IMR-90 (cell line): ENCODE data around the gene IL12RB1. TPM values are rescaled to one million over a fixed set of nuclear protein-coding genes. Genes with fewer than 3 reads are reported as not detected.
A peak's percentile ranks its signal among the peaks of the same experiment; 100 is the strongest.

Source experiments
- ATAC-seq: fragments of 200-7000 bp; cut with Tn5 transposase; 2 replicates; pipeline ENCODE4 v1.9.1; 2020; ENCODE audit warnings: low read depth, mild to moderate bottlenecking, moderate library complexity
- BruUV-seq: library from RNA; stranded (reverse); fragments of 400-500 nt; replicated peaks from 2 replicates; lab custom pipeline; 2021; lab: Mats Ljungman, UMichigan
- CTCF ChIA-PET: fragments of 300-600 bp; formaldehyde crosslinking; extraction: SDS; loops from one replicate; lab custom pipeline; 2021; ENCODE audit warnings: antibody characterized with exemption; lab: Yijun Ruan, JAX
- POLR2A ChIA-PET: fragments of 300-600 bp; sonication (Branson Sonifier 250); formaldehyde crosslinking; loops from one replicate; lab custom pipeline; 2022; ENCODE audit warnings: antibody characterized with exemption; ENCODE audit not compliant: unreplicated experiment; lab: Charles Lee
- DNase-seq: peaks from one replicate; pipeline ENCODE4 v3.0.0; 2013
- H2AFZ ChIP-seq: replicated peaks from 2 replicates; pipeline ENCODE3; 2013; ENCODE audit warnings: low read length, mild to moderate bottlenecking; ENCODE audit not compliant: poor library complexity
- H2AK5ac ChIP-seq: 2 replicates; pipeline ENCODE4 v1.6.1; 2013; ENCODE audit warnings: low read depth, low read length, inconsistent platforms
- H2AK9ac ChIP-seq: replicated peaks from 2 replicates; pipeline ENCODE3; 2013; ENCODE audit warnings: mild to moderate bottlenecking, low read depth, low read length, moderate library complexity; ENCODE audit not compliant: poor library complexity
- H2BK120ac ChIP-seq: 2 replicates; pipeline ENCODE4 v1.6.1; 2013; ENCODE audit warnings: low read depth, low read length, inconsistent platforms
- H2BK15ac ChIP-seq: 3 replicates; pipeline ENCODE4 v1.6.1; 2013; ENCODE audit warnings: low read depth, low read length, inconsistent platforms
- H2BK20ac ChIP-seq: 2 replicates; pipeline ENCODE4 v1.6.1; 2013; ENCODE audit warnings: low read depth, mild to moderate bottlenecking, inconsistent platforms, low read length, moderate library complexity
- H2BK5ac ChIP-seq: 2 replicates; pipeline ENCODE4 v1.6.1; 2013; ENCODE audit warnings: mild to moderate bottlenecking, low read depth, low read length, inconsistent platforms; ENCODE audit not compliant: poor library complexity, severe bottlenecking
- H3K14ac ChIP-seq: replicated peaks from 2 replicates; pipeline ENCODE4 v1.6.1; 2013; ENCODE audit warnings: low read depth, low read length, inconsistent platforms
- H3K18ac ChIP-seq: 2 replicates; pipeline ENCODE4 v1.6.1; 2013; ENCODE audit warnings: low read depth, low read length, control low read depth
- H3K23ac ChIP-seq: 2 replicates; pipeline ENCODE4 v1.6.1; 2013; ENCODE audit warnings: low read depth, low read length, inconsistent platforms
- H3K27ac ChIP-seq: 2 replicates; pipeline ENCODE4 v1.5.1; 2013; ENCODE audit warnings: mild to moderate bottlenecking, control low read depth, low read length; ENCODE audit not compliant: insufficient read depth
- H3K27me3 ChIP-seq: 2 replicates; pipeline ENCODE4 v1.6.1; 2013; ENCODE audit warnings: low read length; ENCODE audit not compliant: control insufficient read depth, insufficient read depth
- H3K36me3 ChIP-seq: 2 replicates; pipeline ENCODE4 v1.6.1; 2013; ENCODE audit warnings: low read length, mixed read lengths; ENCODE audit not compliant: control insufficient read depth, insufficient read depth
- H3K4ac ChIP-seq: 2 replicates; pipeline ENCODE4 v1.6.1; 2013; ENCODE audit warnings: low read depth, low read length, inconsistent platforms
- H3K4me1 ChIP-seq: 2 replicates; pipeline ENCODE4 v1.6.1; 2013; ENCODE audit warnings: low read length, mixed read lengths; ENCODE audit not compliant: control insufficient read depth, insufficient read depth
- H3K4me2 ChIP-seq: 2 replicates; pipeline ENCODE4 v1.6.1; 2013; ENCODE audit warnings: low read depth, mild to moderate bottlenecking, control low read depth, low read length, moderate library complexity
- H3K4me3 ChIP-seq: 2 replicates; pipeline ENCODE4 v1.5.1; 2013; ENCODE audit warnings: low read depth, mild to moderate bottlenecking, control low read depth, low read length, moderate library complexity; ENCODE audit not compliant: insufficient read depth
- H3K56ac ChIP-seq: 2 replicates; pipeline ENCODE4 v1.6.1; 2013; ENCODE audit warnings: low read length, inconsistent platforms; ENCODE audit not compliant: insufficient read depth; ENCODE audit errors: extremely low read depth
- H3K79me1 ChIP-seq, 2 experiments: 2 replicates each; pipeline ENCODE4 v1.6.1; 2013; ENCODE audit warnings: low read length in 2 of 2, inconsistent platforms in 1 of 2, low read depth in 1 of 2
- H3K9ac ChIP-seq: 2 replicates; pipeline ENCODE4 v1.6.1; 2013; ENCODE audit warnings: low read depth, low read length, control low read depth
- H3K9me1 ChIP-seq: 2 replicates; pipeline ENCODE4 v1.6.1; 2013; ENCODE audit warnings: low read length, inconsistent platforms; ENCODE audit not compliant: insufficient read depth
- H3K9me3 ChIP-seq: 2 replicates; pipeline ENCODE4 v1.6.1; 2013; ENCODE audit warnings: low read length; ENCODE audit not compliant: control insufficient read depth, insufficient read depth
- H4K20me1 ChIP-seq: 2 replicates; pipeline ENCODE4 v1.6.1; 2013; ENCODE audit warnings: low read length, inconsistent platforms; ENCODE audit not compliant: insufficient read depth
- H4K5ac ChIP-seq: 2 replicates; pipeline ENCODE4 v1.6.1; 2013; ENCODE audit warnings: mild to moderate bottlenecking, low read depth, low read length, control low read depth
- H4K8ac ChIP-seq, 2 experiments: 2 replicates each; pipeline ENCODE4 v1.6.1; 2013; ENCODE audit warnings: low read depth in 2 of 2, low read length in 2 of 2, control low read depth in 1 of 2, inconsistent platforms in 1 of 2
- H4K91ac ChIP-seq: 2 replicates; pipeline ENCODE4 v1.6.1; 2013; ENCODE audit warnings: low read depth, low read length, inconsistent platforms; ENCODE audit not compliant: insufficient read depth
- BHLHE40 ChIP-seq: fragments of 150-350 bp; IDR thresholded peaks from 2 replicates; pipeline ENCODE4 v1.6.1; 2016; ENCODE audit warnings: mild to moderate bottlenecking, low read depth, low read length
- CEBPB ChIP-seq: IDR thresholded peaks from 2 replicates; pipeline ENCODE4 v1.6.1; 2012; ENCODE audit warnings: low read depth, low read length, improper control_type of control experiment
- CHD1 ChIP-seq: IDR thresholded peaks from 2 replicates; pipeline ENCODE4 v1.6.1; 2012; ENCODE audit warnings: low read depth, low read length, improper control_type of control experiment
- FOS ChIP-seq: fragments of 150-350 bp; IDR thresholded peaks from 2 replicates; pipeline ENCODE4 v1.6.1; 2016; ENCODE audit warnings: low read depth, low read length
- MAFK ChIP-seq: IDR thresholded peaks from 2 replicates; pipeline ENCODE4 v1.6.1; 2012; ENCODE audit warnings: low read depth, low read length, improper control_type of control experiment
- MXI1 ChIP-seq: IDR thresholded peaks from 2 replicates; pipeline ENCODE4 v1.6.1; 2012; ENCODE audit warnings: low read depth, mild to moderate bottlenecking, low read length, moderate library complexity, borderline replicate concordance
- POLR2A ChIP-seq: IDR thresholded peaks from 2 replicates; pipeline ENCODE4 v1.6.1; 2012; ENCODE audit warnings: mild to moderate bottlenecking, low read depth, low read length
- RAD21 ChIP-seq: IDR thresholded peaks from 2 replicates; pipeline ENCODE4 v1.6.1; 2012; ENCODE audit warnings: low read length, improper control_type of control experiment
- SMC3 ChIP-seq: fragments of 150-350 bp; IDR thresholded peaks from 2 replicates; pipeline ENCODE4 v1.6.1; 2016; ENCODE audit warnings: low read depth, mild to moderate bottlenecking, antibody characterized with exemption, low read length, moderate library complexity
- WGBS, 2 experiments: methylation state at CpG; one replicate each; pipeline versions ENCODE4 v1.1.5 to v1.1.7; 2013; ENCODE audit warnings: missing lambda C conversion rate in 2 of 2; ENCODE audit not compliant: insufficient read length in 1 of 2; ENCODE audit errors: extremely low coverage in 2 of 2; 5-methylcytosine and 5-hydroxymethylcytosine counted together
- dilution Hi-C: fragments of 300-500 bp; cut with HindIII; formaldehyde crosslinking; loops from one replicate; pipeline ENCODE4 v1.14.3; 2018; ENCODE audit warnings: low sequenced_read_pairs; ENCODE audit not compliant: unreplicated experiment
- in situ Hi-C: fragments of 300-500 bp; cut with MboI; formaldehyde crosslinking; loops from 3 replicates; pipeline ENCODE4 v1.14.3; 2019; ENCODE audit warnings: low sequenced_read_pairs, inconsistent platforms, mixed read lengths
- intact Hi-C: fragments of 100-400 bp; cut with micrococcal nuclease; formaldehyde crosslinking; loops from 2 replicates; pipeline ENCODE4 v1.10.0; 2022
- polyA plus RNA-seq, 3 experiments: library from polyadenylated mRNA; depleted of rRNA; stranded (reverse); fragments of >200 nt; gene quantifications; 2 replicates each; pipeline ENCODE4 v1.2.3, GENCODE V29; 2012; ENCODE audit warnings: low replicate concordance in 1 of 3
- total RNA-seq: library from RNA; depleted of rRNA; stranded (reverse); fragments of >200 nt; gene quantifications from 2 replicates; pipeline ENCODE4 v1.2.3, GENCODE V29; 2012
- TF ChIP-seq, protein P1 (sequence below): fragments of 150-350 bp; IDR thresholded peaks from 2 replicates; pipeline ENCODE4 v1.6.1; 2017; ENCODE audit warnings: mild to moderate bottlenecking, antibody characterized with exemption, low read length, low read depth
- TF ChIP-seq, protein P2 (sequence below): conservative IDR thresholded peaks from 2 replicates; pipeline ENCODE4 v1.5.1; 2012; ENCODE audit warnings: mild to moderate bottlenecking, low read depth, low read length, improper control_type of control experiment
- TF ChIP-seq, protein P3 (sequence below): fragments of 150-350 bp; IDR thresholded peaks from 2 replicates; pipeline ENCODE4 v1.6.1; 2016; ENCODE audit warnings: low read depth, mild to moderate bottlenecking, low read length, moderate library complexity, borderline replicate concordance

The IL12RB1 gene
- total and polyA plus RNA-seq, 2 of the 4 experiments (the other 2 are of a cell fraction): not detected

DNA sequence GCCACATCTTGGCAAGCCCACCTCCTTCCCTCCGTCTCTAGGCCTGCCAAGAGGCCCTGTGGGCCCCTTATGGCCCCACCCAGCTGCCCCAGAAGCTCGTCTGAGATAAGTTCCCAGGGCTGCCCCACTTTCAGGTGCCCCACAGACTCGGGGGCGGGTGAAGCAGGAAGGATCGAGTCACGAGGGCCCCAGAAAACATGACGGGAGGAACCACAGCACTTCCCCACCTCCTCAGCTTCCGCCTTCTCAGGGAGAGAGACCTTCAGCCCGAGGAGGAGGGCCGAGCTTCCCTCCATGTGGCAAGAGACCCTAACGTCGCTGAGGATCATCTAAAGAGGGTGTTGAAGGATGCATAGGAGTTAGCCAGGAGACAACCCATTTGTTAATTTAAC, 4.5 kb upstream of the IL12RB1 start:
- H3K56ac ChIP-seq: no peak overlapping the region
- no peaks in the 10 kb centered on the region for H3K79me1 ChIP-seq
- H3K9me3 ChIP-seq: no peaks in the 10 kb centered on the region
- H3K14ac ChIP-seq: no peak overlapping the region
- BruUV-seq: no TSS peak
- no peak overlapping the region for H2BK20ac ChIP-seq
- no peak overlapping the region for H2BK120ac ChIP-seq
- no peaks in the 10 kb centered on the region for H3K9me1 ChIP-seq
- no peaks in the 10 kb centered on the region for H4K20me1 ChIP-seq
- no CpG with 5 or more reads among the region's 12 CpGs for WGBS, 2 experiments
- dilution Hi-C loops: no loop called here
- H4K5ac ChIP-seq: no peak overlapping the region
- no peak overlapping the region for H2BK15ac ChIP-seq
- H3K4me3 ChIP-seq: no peak overlapping the region
- ChIA-PET CTCF (no interaction called here), POLR2A (interaction anchor here (0.6 kb wide), 1 partner anchor 1006 kb away, joined by 4 read pairs; no protein-coding TSS in a partner anchor)
- H4K91ac ChIP-seq: no peak overlapping the region
- H3K4ac ChIP-seq: no peak overlapping the region
- peak overlapping the region; percentile 72 for H2AFZ ChIP-seq
- no peak overlapping the region for H3K18ac ChIP-seq
- no peak overlapping the region for H3K23ac ChIP-seq
- TF ChIP-seq MXI1: no peak
- TF ChIP-seq, protein P1, sequence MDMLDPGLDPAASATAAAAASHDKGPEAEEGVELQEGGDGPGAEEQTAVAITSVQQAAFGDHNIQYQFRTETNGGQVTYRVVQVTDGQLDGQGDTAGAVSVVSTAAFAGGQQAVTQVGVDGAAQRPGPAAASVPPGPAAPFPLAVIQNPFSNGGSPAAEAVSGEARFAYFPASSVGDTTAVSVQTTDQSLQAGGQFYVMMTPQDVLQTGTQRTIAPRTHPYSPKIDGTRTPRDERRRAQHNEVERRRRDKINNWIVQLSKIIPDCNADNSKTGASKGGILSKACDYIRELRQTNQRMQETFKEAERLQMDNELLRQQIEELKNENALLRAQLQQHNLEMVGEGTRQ: no peak
- TF ChIP-seq CEBPB: no peak
- TF ChIP-seq SMC3: no peak
- TF ChIP-seq MAFK: no peak
- no peak for TF ChIP-seq POLR2A
- no peak for TF ChIP-seq FOS
- TF ChIP-seq, protein P2, sequence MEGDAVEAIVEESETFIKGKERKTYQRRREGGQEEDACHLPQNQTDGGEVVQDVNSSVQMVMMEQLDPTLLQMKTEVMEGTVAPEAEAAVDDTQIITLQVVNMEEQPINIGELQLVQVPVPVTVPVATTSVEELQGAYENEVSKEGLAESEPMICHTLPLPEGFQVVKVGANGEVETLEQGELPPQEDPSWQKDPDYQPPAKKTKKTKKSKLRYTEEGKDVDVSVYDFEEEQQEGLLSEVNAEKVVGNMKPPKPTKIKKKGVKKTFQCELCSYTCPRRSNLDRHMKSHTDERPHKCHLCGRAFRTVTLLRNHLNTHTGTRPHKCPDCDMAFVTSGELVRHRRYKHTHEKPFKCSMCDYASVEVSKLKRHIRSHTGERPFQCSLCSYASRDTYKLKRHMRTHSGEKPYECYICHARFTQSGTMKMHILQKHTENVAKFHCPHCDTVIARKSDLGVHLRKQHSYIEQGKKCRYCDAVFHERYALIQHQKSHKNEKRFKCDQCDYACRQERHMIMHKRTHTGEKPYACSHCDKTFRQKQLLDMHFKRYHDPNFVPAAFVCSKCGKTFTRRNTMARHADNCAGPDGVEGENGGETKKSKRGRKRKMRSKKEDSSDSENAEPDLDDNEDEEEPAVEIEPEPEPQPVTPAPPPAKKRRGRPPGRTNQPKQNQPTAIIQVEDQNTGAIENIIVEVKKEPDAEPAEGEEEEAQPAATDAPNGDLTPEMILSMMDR: no peak
- no peak for TF ChIP-seq RAD21
- TF ChIP-seq, protein P3, sequence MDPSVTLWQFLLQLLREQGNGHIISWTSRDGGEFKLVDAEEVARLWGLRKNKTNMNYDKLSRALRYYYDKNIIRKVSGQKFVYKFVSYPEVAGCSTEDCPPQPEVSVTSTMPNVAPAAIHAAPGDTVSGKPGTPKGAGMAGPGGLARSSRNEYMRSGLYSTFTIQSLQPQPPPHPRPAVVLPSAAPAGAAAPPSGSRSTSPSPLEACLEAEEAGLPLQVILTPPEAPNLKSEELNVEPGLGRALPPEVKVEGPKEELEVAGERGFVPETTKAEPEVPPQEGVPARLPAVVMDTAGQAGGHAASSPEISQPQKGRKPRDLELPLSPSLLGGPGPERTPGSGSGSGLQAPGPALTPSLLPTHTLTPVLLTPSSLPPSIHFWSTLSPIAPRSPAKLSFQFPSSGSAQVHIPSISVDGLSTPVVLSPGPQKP: no peak
- no peak for TF ChIP-seq BHLHE40
- TF ChIP-seq CHD1: no peak
- no peak overlapping the region for H2AK5ac ChIP-seq
- no peak overlapping the region for H3K4me2 ChIP-seq
- no peak overlapping the region for H3K9ac ChIP-seq
- H2AK9ac ChIP-seq: no peak overlapping the region
- no peaks in the 10 kb centered on the region for H3K4me1 ChIP-seq
- in situ Hi-C loops: no loop called here
- no peak overlapping the region for H3K27ac ChIP-seq
- intact Hi-C loops: no loop called here
- H4K8ac ChIP-seq: no peak overlapping the region
- no peak for ATAC-seq
- no peak for DNase-seq
- H2BK5ac ChIP-seq: no peak overlapping the region
- H3K27me3 ChIP-seq: no peaks in the 10 kb centered on the region; the same call in 1 of the 2 replicates
- no peaks in the 10 kb centered on the region for H3K36me3 ChIP-seq
